ENCODE results near the gene OR2D2.
"Not testable (repeated sequence)": the region's sequence is repeated elsewhere in the genome, so short reads cannot be mapped to it uniquely, and the experiment has no call there.

Gene OR2D2

GRCh38 chr11:6876914-6877313 lies 15.4 kb downstream of the OR2D2 start:
- no peak for DNase-seq (ENCODE audit: low spot score)

GRCh38 chr11:6876325-6876724 lies 16.0 kb downstream of the OR2D2 start, which contains the start of gene OR10A4:
Gene OR10A4, plus strand, starts transcription at chr11:6876625. Its CDS starts 23 bp downstream, at chr11:6876648.
- no peak for DNase-seq (ENCODE audit: low spot score)

GRCh38 chr11:6875761-6876160 lies 16.5 kb downstream of the OR2D2 start:
- DNase-seq (ENCODE audit: low spot score), result no peak

DNA sequence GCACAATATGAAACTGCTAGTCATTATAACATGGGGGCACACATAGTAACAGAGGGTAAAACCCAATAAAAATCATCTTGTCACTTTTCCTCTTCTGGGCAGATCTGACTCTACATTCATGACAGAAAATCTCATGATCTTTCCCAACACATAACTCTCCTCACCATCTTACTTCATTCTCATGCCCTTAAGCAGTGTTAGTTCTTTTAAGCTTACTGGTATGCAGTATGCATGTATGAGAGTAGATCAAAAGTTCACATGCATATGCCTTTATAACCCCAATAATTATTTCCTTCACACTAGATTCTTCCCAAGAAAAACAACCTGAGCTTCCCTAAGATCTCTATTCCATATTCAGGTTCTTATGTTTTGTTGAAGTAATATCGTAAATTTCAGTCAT lies 21.0 kb downstream of the OR2D2 start:
- no peak for DNase-seq (ENCODE audit: low spot score)

GRCh38 chr11:6864438-6864837 lies 27.9 kb downstream of the OR2D2 start:
- no peak for DNase-seq (ENCODE audit: low spot score)

- DNase-seq (ENCODE audit: low spot score), result no peak
These were observed 29.3 kb downstream of the OR2D2 start, which contains the start of gene OR10A2 for GRCh38 chr11:6862961-6863360. Gene OR10A2, plus strand, starts transcription at chr11:6863057. Its CDS starts 6,698 bp downstream, at chr11:6869755.

- no peak for DNase-seq (ENCODE audit: low spot score)
These were observed 35.4 kb downstream of the OR2D2 start for GRCh38 chr11:6856871-6857270.

GRCh38 chr11:6855971-6856541 lies 36.2 kb downstream of the OR2D2 start:
- no peak for DNase-seq (ENCODE audit: low spot score)

DNA sequence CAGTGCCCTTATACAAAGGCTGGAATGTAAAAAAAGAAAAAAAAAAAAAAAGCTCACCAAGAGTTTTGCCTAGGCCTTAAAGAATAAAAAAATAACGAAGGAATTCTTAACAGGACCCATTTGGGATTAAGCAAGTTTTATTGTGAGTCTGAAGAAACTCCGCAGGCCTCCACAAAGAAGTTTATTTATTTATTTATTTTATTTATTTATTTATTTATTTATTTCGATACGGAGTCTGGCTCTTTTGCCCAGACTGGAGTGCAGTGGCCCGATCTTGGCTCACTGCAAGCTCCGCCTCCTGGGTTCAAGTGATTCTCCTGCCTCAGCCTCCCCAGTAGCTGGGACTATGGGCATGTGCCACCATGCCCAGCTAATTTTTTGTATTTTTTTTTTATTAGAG lies 37.5 kb downstream of the OR2D2 start:
- not testable (repeated sequence) for DNase-seq (ENCODE audit: low spot score)

GRCh38 chr11:6850526-6850925 lies 41.8 kb downstream of the OR2D2 start:
- DNase-seq (ENCODE audit: low spot score), result no peak

- DNase-seq (ENCODE audit: low spot score), result no peak
These were observed 46.9 kb downstream of the OR2D2 start, which contains the start of gene OR10A5 for GRCh38 chr11:6845383-6845782. Gene OR10A5, plus strand, starts transcription at chr11:6845683. Its CDS starts 0 bp downstream, at chr11:6845683.

GRCh38 chr11:6844356-6844755 lies 47.9 kb downstream of the OR2D2 start:
- no peak for DNase-seq (ENCODE audit: low spot score)

GRCh38 chr11:6843670-6844069 lies 48.6 kb downstream of the OR2D2 start:
- no peak for DNase-seq (ENCODE audit: low spot score)

DNA sequence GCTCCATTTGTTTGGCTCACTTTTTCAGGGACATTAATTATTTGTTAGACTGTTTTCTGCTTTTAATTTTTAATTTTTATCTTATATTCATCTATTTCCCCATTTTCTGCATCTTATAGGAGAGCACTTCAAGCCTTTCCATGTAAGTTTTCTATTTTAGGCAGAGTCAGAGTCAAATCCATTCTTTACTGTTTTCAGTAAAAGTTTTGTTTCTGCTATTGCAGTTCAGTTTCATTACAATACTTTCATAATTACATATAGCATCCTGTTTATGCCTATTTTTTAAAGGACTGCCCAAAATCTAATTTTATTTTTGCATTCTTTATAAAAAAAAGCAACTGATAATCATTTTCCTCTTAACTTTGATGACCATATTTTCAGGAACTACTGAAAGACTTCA lies 50.6 kb downstream of the OR2D2 start:
- no peak for DNase-seq (ENCODE audit: low spot score)

Data from hematopoietic multipotent progenitor cell treated with erythropoietin and hydrocortisone succinate and interleukin-3 and kit ligand, for 17 days (in vitro differentiated cells).